Measurements from ENCODE around the gene GALP.
A peak's percentile ranks its signal among the peaks of the same experiment; 100 is the strongest.
"Not testable (repeated sequence)": the region's sequence is repeated elsewhere in the genome, so short reads cannot be mapped to it uniquely, and the experiment has no call there.

The GALP gene

DNA sequence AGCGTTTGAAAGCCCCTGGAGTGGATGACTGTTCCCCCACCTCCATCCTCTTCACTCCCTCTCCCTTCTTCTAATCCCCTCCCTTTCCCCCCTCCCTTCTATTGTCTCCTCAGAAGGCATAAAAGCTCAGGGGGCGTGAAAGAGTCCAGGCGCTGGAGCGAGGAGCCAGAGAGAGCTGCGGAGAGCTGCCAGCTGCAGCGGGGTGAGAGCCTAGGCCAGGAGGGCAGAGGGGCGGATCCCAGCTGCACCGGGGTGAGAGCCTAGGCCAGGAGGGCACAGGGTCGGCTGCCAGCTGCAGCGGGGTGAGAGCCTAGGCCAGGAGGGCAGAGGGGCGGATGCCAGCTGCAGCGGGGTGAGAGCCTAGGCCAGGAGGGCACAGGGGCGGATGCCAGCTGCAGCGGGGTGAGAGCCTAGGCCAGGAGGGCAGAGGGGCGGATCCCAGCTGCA lies at the start of gene GALP:
TSS of gene GALP (plus strand) at position 148 of the 447 bp plus-strand sequence. CDS start 1,101 bp downstream, outside the sequence.
- not testable (repeated sequence) for H3K4me3 ChIP-seq (ENCODE audit: low read length); DNase-seq (ENCODE audit: low read depth)

DNA sequence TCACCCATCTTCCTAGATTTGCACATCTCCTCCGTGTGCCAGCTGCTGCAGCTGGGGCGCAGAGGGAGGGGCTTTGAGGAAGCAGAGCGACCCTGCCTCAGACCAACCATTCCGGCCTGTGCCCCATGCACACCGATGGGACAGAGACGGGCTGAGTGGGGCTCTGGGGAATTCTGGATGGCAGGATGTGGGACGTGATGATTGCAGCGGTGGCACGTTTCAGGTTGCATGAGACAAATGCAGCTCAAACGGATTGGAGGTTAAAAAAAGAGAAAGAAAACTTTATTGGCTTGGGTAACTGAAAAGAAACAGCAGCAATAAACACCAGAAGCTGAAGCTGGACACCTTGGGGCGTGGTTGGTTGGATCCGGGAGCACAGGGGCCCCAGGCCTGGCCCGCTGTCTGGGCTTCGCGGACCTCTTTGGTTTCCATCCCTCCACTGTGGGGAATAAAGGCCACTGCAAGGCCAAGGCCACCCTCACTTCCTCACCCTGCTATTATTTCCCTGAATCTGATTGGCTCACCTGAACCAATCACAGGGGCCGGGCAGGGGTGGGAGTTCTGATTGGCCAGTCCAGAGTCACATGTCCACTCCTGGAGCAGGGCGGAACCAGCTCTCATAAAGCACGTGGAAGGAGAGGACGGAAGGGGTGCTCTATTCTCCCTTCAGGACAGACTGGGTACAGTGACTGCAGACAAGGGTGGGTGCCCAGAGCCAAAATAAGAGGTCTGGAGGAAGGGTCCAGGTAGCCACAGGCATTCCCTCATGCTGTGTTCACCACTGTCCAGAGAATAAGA lies 48.6 kb upstream of the GALP start:
- TF ChIP-seq, protein P1, sequence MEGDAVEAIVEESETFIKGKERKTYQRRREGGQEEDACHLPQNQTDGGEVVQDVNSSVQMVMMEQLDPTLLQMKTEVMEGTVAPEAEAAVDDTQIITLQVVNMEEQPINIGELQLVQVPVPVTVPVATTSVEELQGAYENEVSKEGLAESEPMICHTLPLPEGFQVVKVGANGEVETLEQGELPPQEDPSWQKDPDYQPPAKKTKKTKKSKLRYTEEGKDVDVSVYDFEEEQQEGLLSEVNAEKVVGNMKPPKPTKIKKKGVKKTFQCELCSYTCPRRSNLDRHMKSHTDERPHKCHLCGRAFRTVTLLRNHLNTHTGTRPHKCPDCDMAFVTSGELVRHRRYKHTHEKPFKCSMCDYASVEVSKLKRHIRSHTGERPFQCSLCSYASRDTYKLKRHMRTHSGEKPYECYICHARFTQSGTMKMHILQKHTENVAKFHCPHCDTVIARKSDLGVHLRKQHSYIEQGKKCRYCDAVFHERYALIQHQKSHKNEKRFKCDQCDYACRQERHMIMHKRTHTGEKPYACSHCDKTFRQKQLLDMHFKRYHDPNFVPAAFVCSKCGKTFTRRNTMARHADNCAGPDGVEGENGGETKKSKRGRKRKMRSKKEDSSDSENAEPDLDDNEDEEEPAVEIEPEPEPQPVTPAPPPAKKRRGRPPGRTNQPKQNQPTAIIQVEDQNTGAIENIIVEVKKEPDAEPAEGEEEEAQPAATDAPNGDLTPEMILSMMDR (conservative IDR thresholded peaks at IDR 0.05; ENCODE audit: low read depth, low read length): no peak
- no peak for DNase-seq (ENCODE audit: low read depth)

DNA sequence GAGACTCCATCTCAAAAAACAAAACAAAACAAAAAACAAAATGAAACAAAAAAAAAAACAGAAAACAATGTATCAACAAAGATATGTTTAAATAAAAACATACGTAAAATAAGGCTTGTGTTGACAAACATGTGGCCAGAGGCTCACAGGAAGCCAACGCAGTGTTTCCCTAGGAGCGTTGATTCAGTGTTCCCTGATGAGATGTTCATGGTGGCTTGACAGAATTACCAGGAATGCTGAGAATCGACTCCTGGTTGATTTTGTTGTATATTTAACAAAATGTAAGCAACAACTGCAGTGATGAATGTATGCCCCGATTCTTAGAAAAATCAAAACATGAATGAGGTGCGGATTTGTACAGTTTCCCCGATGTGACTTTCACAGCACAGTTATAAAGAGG lies 45.8 kb upstream of the GALP start:
- TF ChIP-seq, protein P1 (conservative IDR thresholded peaks at IDR 0.05; ENCODE audit: low read depth, low read length): no peak
- no peak overlapping the region for H3K4me3 ChIP-seq (ENCODE audit: low read length)
- no peak for DNase-seq (ENCODE audit: low read depth)

More for the DNA sequence above, 48.6 kb upstream of the GALP start:
- H3K4me3 ChIP-seq (ENCODE audit: low read length): no peak overlapping the region

DNA sequence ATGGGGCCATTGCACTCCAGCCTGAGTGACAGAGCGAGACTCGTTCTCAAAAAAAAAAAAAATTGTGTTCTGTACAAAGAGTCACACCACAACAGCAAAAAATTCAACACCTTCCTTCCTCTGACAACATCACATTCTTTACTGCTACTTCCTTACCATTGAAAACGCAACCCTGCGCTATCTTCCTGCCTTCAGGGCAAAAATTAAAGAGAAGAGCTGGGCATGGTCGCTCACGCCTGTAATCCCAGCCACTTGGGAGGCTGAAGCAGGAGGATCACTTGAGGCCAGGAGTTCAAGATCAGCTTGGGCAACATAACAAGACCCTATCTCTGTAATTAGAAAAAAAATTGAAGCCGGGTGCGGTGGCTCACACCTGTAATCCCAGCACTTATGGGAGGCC lies 44.2 kb upstream of the GALP start:
- H3K4me3 ChIP-seq (ENCODE audit: low read length): no peak overlapping the region
- no peak for DNase-seq (ENCODE audit: low read depth)
- TF ChIP-seq, protein P1 (conservative IDR thresholded peaks at IDR 0.05; ENCODE audit: low read depth, low read length): no peak

DNA sequence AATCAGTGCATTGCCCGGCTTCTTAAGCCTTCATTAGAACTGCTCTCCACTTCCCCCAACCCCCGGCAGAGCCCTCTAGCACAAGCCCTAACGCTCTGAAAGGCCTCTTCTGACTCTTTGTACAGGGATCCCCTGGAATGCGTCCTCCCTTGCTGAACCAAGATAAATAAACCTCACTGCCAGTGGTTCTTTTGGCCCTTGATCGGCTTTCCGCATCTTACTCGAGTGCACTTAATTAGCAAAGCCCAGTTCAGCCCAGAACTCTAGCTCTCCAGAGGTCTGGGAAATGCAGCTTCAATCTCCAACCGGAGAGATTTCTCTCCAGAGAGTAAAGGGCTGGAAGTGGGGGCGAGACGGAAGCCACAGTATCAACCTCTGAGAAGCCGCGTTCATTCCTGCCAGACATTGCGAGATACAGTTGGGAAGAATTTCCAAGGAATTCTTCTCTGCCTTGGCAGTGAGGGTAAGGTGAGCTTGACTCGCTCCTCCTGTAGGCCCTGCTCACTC lies 43.4 kb upstream of the GALP start:
- H3K4me3 ChIP-seq (ENCODE audit: low read length): no peak overlapping the region
- TF ChIP-seq, protein P1 (conservative IDR thresholded peaks at IDR 0.05; ENCODE audit: low read depth, low read length): no peak
- DNase-seq (ENCODE audit: low read depth): peak; percentile 59

DNA sequence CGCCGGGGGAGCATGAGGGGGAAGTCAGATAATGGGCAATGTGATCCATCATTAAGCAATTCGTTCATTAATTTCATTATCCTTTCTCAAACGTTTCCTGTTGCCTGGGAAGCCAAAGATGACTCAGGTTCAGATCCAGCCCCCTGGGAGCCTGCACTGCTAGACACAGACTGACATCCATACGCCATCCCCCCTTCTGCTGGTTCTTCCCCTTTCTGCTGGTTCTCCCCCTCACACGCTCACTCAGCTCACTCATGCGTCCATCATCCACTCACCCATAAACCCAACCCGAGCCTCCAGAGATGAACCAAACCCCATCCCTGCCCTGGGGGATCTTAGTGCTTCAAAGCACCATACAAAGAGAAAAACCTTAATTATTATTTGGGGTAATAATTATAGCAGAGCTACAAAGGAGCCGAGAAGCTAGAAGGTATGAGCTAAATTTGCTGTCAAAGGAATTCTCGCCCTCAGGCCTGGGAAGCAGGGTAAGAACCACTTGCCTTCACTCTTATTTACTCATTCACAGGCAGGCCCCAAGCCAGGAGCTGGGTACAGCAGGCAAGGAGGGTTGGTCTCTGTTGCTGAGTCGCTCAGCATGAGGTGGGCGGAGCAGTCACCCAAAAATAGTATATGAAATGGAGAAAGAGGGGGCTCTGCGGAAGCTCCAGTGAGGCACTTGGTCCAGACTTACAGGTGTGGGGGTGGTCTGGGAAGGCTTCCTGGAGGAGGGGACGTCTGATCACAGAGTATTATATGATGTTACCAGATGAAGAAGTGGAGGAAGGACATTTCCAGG lies 41.8 kb upstream of the GALP start:
- no peak for DNase-seq (ENCODE audit: low read depth)
- TF ChIP-seq, protein P1 (conservative IDR thresholded peaks at IDR 0.05; ENCODE audit: low read depth, low read length): no peak
- no peak overlapping the region for H3K4me3 ChIP-seq (ENCODE audit: low read length)

DNA sequence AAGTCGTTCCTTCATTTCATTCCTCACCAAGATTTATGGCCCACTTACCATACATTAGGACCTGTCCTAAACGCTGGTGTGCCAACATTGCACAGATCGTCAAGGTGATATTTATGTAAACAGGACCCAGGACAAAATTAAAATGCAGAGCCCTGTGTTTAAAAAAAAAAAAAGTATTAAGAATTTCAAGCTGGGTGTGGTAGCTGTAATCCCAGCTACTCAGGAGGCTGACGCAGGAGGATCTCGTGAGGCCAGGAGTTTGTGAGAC lies 41.2 kb upstream of the GALP start:
- H3K4me3 ChIP-seq (ENCODE audit: low read length): no peak overlapping the region
- TF ChIP-seq, protein P1 (conservative IDR thresholded peaks at IDR 0.05; ENCODE audit: low read depth, low read length): no peak
- no peak for DNase-seq (ENCODE audit: low read depth)

Data from retinal pigment epithelial cell (primary cell).